HG02885 (cell line): ENCODE data around the gene ERCC4.
A peak's percentile ranks its signal among the peaks of the same experiment; 100 is the strongest.

Experiments
- ATAC-seq: cut with Tn5 transposase; IDR thresholded peaks from one replicate; pipeline ENCODE4 v1.9.1; 2021; ENCODE audit warnings: mild to moderate bottlenecking; ENCODE audit not compliant: unreplicated experiment, poor library complexity

The ERCC4 gene

GRCh38 chr16:13984794-13985193 lies 64.8 kb downstream of the ERCC4 start:
- ATAC-seq: no peak

DNA sequence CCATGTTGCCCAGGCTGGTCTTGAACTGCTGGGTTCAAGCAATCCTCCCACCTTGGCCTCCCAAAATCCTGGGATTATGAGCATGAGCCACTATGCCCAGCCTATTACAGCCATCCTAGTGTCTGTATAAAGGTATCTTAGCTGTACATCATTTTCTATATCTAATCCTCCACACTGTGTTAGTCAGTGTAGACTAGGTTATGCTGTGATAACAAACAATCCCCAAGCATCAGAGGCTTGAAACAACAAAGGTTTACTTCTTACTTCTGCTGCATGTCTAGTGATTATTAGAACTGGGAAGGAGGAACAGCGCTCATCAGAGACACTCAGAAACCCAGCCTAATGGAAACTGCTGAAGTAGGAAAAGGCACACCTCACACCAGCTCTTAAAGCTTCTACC lies 68.1 kb downstream of the ERCC4 start:
- no peak for ATAC-seq

DNA sequence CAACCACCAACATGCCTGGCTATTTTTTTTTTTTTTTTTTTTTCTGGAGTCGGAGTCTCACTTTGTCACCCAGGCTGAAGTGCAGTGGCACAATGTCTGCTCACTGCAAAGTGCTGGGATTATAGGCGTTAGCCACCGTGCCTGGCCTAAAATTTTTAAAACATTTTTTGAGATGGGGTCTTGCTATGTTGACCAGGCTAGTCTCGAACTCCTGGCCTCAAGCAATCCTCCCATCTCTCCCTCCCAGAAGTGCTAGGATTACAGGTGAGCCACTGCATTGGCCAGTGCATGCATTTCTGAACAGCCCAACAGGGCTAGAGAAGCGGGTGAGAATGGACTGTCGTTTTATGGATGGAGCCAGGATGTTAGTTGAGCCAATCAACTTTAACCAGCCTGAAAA lies 72.4 kb downstream of the ERCC4 start:
- ATAC-seq: no peak

DNA sequence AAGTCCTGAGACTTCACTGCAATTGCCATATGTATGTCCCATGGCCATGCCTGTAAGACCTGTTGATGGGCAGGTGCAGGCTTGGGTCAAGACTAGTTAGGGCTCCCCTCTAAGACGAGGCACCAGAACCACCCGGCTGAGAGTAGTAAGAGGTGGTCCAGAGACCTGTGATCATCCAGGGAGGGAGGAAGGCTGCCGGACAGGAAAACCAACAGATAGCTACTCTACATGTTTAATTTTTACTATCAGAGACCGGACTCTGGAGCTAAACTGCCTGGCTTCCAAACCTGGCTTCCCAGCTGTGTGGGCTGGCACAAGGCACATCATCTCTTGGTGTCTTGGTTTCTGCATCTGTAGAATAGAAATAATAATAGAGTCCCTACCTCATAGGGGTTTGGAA lies 73.0 kb downstream of the ERCC4 start:
- no peak for ATAC-seq

DNA sequence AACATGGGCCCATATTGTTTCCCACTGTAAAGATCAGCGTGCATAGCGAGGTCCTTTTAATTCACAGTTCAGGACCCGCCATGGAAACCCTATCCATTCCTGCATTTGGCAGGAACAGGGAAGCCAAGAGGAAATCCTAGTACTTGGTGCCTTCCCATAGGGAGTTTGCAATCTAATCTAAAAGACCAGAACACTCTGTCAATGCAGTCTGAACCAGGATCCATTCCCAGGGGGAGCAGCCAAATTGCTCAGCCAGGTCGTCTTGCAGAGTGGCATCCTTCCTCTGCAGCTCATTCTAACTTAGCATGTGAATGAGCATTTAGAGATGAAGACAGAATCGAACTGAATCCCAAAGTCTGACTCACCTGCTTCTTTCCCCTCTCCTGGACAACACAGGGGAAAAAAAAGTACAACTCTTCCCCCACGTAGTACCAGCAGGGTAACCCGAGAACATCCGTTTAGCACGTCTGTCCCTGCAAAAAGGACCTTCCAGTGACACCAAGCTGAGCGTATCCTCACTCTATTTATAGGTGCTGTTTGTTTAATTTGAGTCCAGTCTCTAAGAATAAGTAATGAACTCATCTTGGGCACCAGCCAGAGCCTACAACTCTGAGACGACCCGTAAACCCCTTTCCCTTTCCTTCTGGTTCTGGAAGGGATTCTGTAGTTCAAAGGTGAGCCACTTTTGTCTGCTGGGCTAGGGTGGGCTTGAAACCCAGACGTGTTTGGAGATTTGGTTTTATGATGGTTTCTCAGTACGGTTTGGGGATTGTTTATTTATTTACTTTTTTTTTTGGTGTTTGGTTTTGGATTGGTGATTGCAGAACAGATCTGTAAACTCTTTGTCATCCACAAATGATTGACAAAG lies 74.5 kb downstream of the ERCC4 start:
- ATAC-seq: no peak

DNA sequence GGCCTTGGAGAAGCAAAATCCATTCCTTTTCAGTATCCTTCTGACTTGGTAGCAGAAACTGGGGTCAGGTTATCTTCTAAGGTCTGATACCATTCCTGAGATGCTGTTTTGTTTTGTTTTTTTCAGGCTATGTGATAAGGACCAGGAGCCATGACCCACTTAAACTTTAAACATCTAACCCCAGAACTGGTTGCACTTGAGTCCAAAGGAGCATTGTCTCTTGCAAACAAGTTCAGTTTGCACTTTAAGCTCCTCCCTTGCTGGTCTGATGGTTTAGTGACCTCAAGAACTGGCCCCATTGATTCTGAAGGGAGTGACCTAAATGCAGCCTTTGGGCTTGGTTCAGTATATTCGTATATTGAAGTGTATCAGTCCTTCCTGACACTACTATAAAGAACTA lies 75.2 kb downstream of the ERCC4 start:
- ATAC-seq: no peak

DNA sequence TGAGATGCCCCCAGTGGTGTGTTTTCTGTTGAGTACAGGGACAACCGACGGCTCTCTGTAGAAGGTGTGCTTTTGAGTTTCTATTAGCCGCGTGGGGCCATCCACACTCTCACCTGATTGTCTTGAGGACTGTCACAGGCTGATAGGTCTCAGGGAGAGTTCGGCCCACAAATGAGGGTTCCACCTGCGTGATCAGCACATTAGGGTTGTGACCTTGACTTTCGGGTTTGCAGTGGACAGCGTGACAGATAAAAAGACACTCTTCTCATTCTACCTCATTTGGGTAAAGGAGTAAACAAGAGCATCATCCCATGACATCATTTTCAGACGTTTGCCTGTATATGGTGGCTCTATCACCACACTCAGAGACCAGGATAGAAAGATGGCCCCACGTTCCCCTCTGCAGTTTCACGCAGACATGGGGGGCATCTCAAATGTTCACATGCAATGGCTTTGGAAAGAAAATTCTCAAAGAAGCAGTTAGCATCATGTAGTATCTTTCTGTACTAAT lies 76.9 kb downstream of the ERCC4 start:
- ATAC-seq: no peak

DNA sequence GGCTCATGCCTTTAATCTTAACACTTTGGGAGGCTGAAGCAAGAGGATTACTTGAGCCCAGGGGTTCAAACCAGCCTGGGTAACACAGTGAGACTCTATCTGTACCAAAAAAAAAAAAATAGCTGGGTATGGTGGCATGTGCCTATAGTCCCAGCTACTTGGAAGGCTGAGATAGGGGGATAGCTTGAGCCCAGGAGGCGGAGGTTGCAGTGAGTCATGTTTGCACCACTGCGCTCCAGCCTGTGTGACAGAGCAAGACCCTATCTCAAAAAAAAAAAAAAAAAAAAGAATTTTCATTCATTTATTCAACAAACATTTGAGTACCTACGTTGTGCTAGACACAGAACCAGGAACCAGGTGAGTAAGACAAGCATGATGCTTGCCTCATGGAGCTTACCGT lies 77.6 kb downstream of the ERCC4 start:
- ATAC-seq: no peak

DNA sequence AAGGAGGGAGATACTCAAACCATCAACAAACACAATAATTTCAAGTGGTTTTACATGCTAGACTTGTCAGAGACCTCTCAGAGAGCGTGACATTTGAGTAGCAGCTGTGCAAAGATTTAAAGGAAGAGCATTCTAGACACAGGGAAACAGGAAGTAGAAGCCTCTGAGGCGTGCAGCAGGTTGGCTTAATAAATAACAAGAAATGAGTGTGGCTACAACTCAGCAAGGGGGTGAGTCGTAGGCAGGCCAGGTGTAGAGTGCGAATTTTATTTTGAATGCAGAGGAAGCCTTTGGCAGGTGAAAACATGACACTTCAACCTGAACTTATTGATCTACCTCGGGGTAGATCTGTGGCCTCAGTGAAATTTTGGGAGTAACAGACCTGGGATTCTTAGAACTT lies 78.0 kb downstream of the ERCC4 start:
- ATAC-seq: peak; percentile 80

DNA sequence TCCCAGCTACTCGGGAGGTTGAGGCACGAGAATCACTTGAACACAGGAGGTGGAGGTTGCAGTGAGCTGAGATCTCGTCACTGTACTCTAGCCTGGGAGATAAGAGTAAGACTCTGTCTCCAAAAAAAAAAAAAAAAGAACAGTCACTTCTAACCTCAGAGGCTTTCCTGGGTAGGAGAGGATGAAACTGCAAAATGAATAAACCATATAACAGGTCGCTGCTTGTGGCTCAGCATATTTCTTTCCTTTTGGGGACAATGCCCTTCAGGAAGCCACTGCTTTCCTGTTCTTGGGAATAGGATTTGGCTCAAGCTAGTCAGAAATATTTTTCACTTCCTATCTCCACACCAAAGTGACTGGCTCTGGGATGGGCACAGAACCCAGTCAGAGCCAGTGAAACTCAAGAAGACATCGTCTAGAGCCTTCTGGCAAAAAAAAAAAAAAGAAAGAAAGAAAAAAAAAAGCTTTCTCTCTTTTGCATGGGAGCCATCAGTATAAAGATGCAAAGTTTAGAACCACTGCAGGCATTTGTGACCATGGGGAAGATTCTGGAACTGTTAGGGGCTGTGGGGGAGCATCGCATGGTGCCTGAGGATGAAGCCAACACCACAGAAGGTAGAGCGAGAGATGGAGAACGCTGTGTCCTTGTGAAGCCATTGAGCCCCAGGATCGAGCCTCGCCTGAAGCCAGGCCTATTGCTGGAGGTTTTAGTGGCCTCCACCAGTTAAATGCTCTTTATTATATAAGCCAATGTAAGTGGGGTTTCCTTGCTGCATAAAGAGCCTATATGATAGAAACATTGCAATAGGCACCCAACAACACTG lies 79.3 kb downstream of the ERCC4 start:
- no peak for ATAC-seq

- no peak for ATAC-seq
Measured at GRCh38 chr16:13999895-14000425, 80.0 kb downstream of the ERCC4 start.

DNA sequence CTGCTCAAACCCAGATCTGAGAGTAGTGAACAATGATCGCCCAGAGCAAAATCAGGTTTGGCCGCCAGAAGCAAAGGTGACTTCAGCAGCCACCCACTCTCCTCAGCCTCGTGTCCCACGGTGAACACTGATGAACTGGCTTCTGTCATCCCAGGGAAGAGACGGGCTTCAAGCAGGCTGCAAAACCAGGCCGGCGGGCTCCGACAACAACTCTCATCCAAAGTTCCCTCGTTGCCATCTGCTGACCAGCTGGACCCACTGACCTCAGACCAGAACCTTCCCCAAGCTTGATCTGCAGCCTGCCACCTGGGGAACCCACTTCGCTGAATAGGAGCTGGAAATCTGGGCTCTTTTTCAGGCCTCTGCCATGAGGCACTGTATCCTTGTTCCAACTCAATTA lies 81.6 kb downstream of the ERCC4 start:
- no peak for ATAC-seq
